Stimulated activated CD4-positive, alpha-beta T cell treated with anti-CD3 and anti-CD28 coated beads, Interleukin-12 subunit alpha, Interleukin-12 subunit beta, amount 100 ng/mL, for 4 hours (primary cell): ENCODE results near the gene PDE9A.

ENCODE experiments used
- DNase-seq: peaks from one replicate; pipeline ENCODE4 v3.0.0-alpha.2; 2020

PDE9A gene

GRCh38 chr21:42644223-42645208, 8.9 kb upstream of the PDE9A start:
- DNase-seq, result no peak

- DNase-seq, result no peak
Measured at GRCh38 chr21:42645211-42646075, 8.0 kb upstream of the PDE9A start.

DNA sequence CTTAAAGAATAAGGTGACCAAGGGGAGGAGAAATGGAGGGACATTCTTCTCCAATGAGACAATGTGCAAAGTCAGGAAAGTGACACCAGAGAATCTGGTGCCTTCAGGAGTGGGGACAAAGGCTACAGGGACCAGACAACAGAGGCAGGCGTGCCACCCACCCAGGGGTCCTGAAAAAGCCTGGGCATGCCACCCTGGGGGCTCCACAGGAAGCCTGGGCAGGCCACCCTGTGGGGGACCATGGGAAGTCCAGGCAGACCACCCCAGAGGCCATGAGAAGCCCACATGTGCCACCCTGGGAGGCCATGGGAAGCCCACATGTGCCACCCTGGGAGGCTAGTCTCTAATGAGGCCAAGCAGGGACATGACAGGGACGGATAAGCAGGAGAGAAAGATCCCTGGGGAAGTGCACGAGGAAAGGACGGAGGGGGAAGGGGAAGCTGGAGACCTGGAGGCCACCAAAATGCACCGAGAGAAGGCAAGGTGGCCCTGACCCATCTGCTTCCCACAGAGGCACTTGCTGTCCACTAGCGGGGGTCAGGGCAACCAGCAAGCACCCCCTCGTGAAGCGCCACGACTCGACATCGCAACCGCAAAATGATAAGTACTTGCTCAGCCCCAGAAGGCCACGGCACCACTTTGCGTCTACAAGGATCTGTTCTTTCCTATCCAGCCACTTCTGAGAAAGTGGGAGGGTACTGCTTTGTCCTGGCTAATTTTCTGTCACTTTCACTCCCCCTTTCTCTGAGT, 7.2 kb upstream of the PDE9A start:
- DNase-seq, result no peak

GRCh38 chr21:42646836-42647235, 6.6 kb upstream of the PDE9A start:
- no peak for DNase-seq

DNA sequence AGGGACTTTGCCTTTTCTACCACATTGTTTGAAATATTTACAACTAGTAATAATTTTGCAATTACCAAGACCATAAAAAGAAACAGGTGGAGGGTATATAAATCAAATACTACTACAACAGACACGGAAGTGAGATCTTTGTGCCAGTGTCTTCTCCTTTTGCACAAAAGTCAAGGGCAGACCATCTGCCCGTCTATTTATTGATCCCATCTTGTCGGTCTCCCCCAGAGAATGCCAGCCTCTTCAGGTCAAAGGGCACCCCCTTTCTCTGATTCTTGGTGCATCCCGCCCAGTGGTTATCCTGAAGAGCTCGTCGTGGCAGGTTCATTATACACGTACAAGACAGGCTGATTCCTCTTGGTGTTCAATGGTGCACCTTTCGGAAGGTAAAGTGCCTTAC, 4.8 kb upstream of the PDE9A start:
- DNase-seq, result no peak

GRCh38 chr21:42649122-42650032, 4.0 kb upstream of the PDE9A start:
- no peak for DNase-seq

GRCh38 chr21:42650033-42650370, 3.4 kb upstream of the PDE9A start:
- DNase-seq, result no peak

DNA sequence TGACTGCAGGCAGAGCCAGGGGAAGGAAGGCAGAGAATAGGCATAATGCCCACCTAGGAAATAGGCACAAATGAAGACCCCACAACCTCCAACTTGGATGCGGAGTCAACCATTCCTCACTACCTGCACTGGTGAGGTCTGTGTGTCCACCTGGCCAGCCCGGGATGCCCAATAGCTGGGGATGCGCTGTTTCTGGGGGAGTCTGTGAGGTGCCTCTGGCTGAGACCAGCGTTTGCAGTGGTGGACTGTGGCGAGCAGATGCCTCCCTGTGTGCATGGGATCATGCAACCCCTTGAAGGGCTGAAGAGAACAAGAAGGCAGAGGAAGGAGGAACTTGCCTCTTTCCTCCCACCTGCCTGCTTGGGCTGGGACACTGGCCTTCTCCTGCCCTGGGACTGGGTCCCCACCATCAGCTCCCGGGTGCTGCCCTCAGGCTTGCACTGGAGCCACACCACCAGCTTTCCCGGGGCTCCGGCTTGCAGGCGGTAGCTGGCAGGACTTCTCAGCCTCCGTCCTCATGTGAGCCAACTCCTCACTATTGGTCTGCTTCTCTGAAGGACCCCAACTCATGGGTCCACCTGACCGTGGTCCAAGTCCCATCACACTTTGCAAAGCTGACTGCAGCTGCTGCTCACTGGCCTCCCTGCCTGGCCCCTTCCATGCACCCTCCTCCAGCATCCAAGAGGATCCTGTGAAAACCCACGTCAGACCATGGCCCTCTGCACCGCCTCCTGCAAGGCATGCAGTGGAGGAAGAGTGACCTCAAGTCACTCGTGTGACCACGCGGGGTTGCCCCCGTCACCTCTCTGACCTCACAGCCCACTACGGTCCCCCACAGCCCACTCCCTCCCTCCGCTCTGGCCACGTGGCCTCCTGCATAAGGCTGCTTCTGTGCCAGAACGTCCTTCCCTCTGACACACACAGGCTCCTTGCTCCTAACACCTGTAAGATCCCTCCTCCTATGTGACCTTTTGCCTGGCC, 2.7 kb upstream of the PDE9A start:
- DNase-seq, result no peak

GRCh38 chr21:42651515-42652401, 1.7 kb upstream of the PDE9A start:
- no peak for DNase-seq

DNA sequence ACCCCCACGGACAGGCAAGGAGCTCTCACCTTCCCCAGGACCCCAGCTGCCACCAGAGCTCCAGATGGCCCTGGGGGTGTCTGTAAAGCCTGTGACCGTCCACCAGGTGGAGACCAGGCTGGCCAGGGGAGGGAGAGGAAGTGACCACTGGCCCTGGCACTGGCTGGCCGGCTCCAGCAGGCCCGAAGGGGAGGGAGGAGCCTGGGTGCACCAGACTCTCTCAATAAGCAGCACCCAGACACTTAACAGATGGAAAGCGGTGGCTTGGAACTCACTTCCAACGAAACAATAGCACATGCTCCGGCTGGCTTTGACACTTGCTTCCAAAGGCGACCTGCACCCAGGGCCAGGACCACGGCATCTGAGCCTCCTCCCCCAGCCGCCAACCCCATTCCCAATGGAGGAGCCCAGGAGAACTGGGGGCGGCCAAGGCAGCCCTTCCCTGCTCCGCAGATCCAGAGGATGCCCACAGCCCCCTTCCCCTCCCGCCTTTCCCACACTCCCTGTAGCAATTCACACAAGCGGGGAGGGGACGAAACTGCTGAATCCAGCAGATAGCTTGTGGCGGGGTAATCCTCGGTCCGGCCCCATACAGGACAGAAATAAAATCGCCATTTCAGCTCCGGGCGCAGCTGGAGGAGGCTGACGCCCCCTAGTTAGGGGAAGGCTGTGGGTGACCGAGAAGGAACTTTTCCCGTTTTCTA, 742 bp upstream of the PDE9A start:
- no peak for DNase-seq

DNA sequence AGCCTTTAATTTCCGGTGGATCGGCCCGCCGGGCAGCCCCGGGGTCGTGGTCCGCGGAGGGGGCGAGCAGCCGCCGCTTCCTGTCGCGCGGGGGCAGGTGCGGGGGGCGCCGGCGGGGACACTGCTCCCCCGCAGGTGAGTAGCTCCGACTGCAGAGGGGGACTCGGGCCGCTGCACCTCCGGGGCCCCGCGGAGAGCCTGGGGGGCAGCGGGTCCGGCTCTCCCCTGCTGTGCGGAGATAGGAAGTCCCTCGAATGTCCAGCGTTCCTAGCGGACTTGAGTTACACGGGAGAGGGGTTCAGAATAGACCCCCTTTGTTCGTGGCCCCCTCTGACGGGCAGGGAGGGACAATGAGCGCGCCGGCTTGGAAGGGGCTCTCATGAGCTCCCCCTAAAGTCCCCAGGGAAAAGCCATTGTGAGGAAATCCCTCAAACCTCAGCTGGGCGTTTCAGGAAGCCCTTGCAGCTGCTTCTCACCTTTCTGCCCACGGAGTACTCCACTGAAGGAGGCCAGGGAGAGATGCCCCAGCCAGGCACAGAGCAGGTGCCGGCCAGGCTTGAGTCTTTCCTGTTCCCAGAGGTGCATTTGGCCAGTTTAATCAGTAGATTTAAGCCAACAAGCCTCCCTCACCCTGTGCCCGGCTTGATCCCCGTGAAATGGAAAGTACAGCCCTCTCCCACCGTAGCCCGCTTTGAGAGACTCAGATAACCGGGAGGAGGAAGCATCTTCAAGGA, 925 bp downstream of the PDE9A start:
- no peak for DNase-seq

DNA sequence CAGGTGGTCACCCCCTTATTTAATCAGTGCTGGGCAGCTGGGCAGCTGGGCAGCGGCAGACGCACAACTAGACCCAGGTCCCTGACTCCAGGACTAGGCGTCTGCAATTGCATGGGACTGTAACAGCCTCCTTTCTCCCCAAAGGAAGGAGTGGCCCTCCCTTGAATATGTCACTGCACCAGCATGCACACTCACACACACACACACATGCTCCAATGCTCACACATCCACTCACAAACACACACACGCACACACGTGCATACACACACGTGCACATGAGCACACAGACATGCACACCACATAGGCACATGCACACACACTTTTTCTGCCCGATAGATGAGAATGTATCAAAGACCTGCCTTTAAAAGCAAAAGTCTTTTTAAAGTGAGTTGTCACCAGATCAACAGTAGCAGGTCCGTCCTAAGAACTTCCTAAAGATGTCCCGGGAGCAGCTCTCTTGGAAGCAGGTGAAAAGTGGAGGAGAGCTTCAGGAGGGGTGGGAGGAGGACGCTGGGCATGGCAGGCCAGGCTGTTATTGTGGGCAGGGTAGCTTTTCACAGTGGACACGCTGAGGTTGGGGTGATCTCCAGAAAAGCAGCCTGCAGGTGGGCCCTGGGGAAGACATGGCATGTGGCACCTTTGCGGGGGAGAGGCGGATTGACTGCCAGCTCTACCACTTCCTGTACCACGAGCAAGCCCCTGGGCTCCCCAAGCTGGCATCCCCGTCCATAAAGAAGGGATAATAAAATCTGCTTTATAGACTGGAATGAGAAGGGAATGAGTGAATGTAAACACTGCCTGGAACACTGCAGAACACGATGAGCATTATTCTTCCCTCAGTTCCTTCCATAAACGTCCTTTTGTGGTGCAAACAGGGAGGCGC, 1.7 kb downstream of the PDE9A start:
- no peak for DNase-seq

GRCh38 chr21:42655796-42656770, 2.7 kb downstream of the PDE9A start:
- no peak for DNase-seq

DNA sequence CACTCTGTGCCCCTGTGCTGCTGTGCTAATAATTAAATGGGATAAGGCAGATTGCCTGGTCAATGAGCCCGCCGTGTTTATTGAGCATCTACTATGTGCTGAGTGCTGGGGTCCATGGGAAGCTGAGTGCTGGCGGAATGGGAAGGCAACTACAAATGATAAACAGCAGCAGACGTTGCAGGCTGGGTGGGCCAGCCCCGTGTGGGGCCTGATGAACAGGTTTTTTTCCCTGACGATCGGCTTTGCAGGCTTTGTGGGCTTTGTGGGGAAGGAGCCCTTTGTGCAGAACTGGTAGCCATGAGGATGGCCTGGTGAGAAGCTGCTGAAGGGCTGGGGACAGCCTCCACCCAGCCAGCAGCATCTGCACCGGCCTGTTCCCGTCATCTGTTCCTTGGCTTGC, 3.5 kb downstream of the PDE9A start:
- no peak for DNase-seq

GRCh38 chr21:42657676-42658319, 4.4 kb downstream of the PDE9A start:
- DNase-seq, result no peak
